PFSK-1 (cell line): ENCODE data around the gene TTLL5.

Experiments used
- FOXP2 ChIP-seq: optimal IDR thresholded peaks from 2 replicates; pipeline ENCODE3; 2011; ENCODE audit warnings: borderline replicate concordance, control low read depth, inconsistent platforms; ENCODE audit not compliant: insufficient read depth; ENCODE audit errors: extremely low read length, extremely low read depth
- POLR2AphosphoS5 ChIP-seq: IDR thresholded peaks from 2 replicates; pipeline ENCODE4 v1.6.1; 2012; ENCODE audit warnings: low read depth, mild to moderate bottlenecking, control low read depth, low read length, moderate library complexity
- REST ChIP-seq, 2 experiments: IDR thresholded peaks; 2 replicates each; pipeline versions ENCODE4 v1.6.1 to v1.8.0; 2011 to 2012; ENCODE audit warnings: low read depth in 2 of 2, low read length in 2 of 2, control low read depth in 1 of 2, inconsistent platforms in 1 of 2, mild to moderate bottlenecking in 1 of 2, moderate library complexity in 1 of 2; ENCODE audit not compliant: insufficient read depth in 1 of 2
- SIN3A ChIP-seq: IDR thresholded peaks from 2 replicates; pipeline ENCODE4 v1.6.1; 2012; ENCODE audit warnings: mild to moderate bottlenecking, low read length, moderate library complexity, borderline replicate concordance; ENCODE audit not compliant: insufficient read depth
- TAF1 ChIP-seq: IDR thresholded peaks from 2 replicates; pipeline ENCODE4 v1.6.1; 2012; ENCODE audit warnings: low read length, control low read depth, borderline replicate concordance; ENCODE audit not compliant: insufficient read depth

The TTLL5 gene

GRCh38 chr14:75990297-75990696, 329.3 kb downstream of the TTLL5 start:
- TF ChIP-seq SIN3A (no peak), REST (IDR thresholded peaks at IDR 0.05; ENCODE audit: insufficient read depth in 1 of 2, low read depth in 2 of 2, low read length in 2 of 2) (no peak), POLR2AphosphoS5 (no peak), TAF1 (no peak), FOXP2 (no peak)

- TF ChIP-seq REST (IDR thresholded peaks at IDR 0.05; ENCODE audit: insufficient read depth in 1 of 2, low read depth in 2 of 2, low read length in 2 of 2) (no peak), POLR2AphosphoS5 (no peak), TAF1 (no peak), FOXP2 (no peak), SIN3A (no peak)
These were observed 330.7 kb downstream of the TTLL5 start for GRCh38 chr14:75991753-75992152.

DNA sequence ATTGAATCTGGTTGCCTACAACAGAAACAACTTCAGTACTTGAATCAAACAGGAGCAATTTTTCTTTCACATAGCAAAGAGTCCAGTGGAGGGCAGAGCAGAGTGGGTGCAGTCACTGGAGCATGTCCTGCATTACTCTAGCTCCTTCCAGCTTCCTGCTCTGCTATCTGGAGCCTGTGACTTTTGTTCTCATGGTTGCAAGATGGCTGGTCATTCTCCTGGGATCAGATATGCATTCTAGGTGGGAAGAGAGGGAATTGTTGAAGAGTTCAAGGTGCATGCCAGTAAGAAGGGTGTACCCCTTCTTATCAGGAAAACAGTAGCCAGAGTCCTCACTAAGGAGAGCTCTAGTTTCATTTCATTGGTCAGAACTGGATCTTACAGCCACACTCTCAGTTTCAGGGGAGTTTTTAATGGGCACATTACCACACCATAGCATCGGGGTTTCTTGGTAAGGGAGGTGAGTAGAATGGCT, 332.6 kb downstream of the TTLL5 start:
- TF ChIP-seq FOXP2 (no peak), POLR2AphosphoS5 (no peak), SIN3A (no peak), REST (IDR thresholded peaks at IDR 0.05; ENCODE audit: insufficient read depth in 1 of 2, low read depth in 2 of 2, low read length in 2 of 2) (no peak), TAF1 (no peak)

GRCh38 chr14:75995372-75996041, 334.5 kb downstream of the TTLL5 start:
- TF ChIP-seq FOXP2, result no peak

- TF ChIP-seq TAF1, result no peak
- TF ChIP-seq REST (IDR thresholded peaks at IDR 0.05; ENCODE audit: insufficient read depth in 1 of 2, low read depth in 2 of 2, low read length in 2 of 2), result no peak
- TF ChIP-seq SIN3A, result no peak
- TF ChIP-seq POLR2AphosphoS5, result no peak
- TF ChIP-seq FOXP2, result no peak
These were observed 335.4 kb downstream of the TTLL5 start for GRCh38 chr14:75996488-75996887.
